GM19463 (cell line): ENCODE measurements around the gene TJP2.
"Not testable (repeated sequence)": the region's sequence is repeated elsewhere in the genome, so short reads cannot be mapped to it uniquely, and the experiment has no call there.

Experiments used
- ATAC-seq: cut with Tn5 transposase; IDR thresholded peaks from one replicate; pipeline ENCODE4 v1.9.1; 2021; ENCODE audit warnings: mild to moderate bottlenecking, moderate library complexity; ENCODE audit not compliant: unreplicated experiment

Gene TJP2

GRCh38 chr9:69279084-69279731 lies 105.1 kb downstream of the TJP2 start:
- ATAC-seq: peak; percentile 79

GRCh38 chr9:69279733-69280132 lies 105.7 kb downstream of the TJP2 start:
- ATAC-seq: no peak

GRCh38 chr9:69283003-69283402 lies 108.9 kb downstream of the TJP2 start:
- ATAC-seq: no peak

GRCh38 chr9:69292078-69292477 lies 118.0 kb downstream of the TJP2 start:
- no peak for ATAC-seq

- ATAC-seq: no peak
Measured at GRCh38 chr9:69293156-69293555, 119.1 kb downstream of the TJP2 start.

GRCh38 chr9:69295872-69296552 lies 121.9 kb downstream of the TJP2 start:
- ATAC-seq: no peak

- no peak for ATAC-seq
Measured at GRCh38 chr9:69297300-69297980, 123.4 kb downstream of the TJP2 start.

GRCh38 chr9:69299315-69299714 lies 125.2 kb downstream of the TJP2 start:
- no peak for ATAC-seq

- no peak for ATAC-seq
Measured at GRCh38 chr9:69299826-69300225, 125.7 kb downstream of the TJP2 start.

- no peak for ATAC-seq
Measured at GRCh38 chr9:69303331-69303730, 129.3 kb downstream of the TJP2 start.

- ATAC-seq: not testable (repeated sequence)
Measured at GRCh38 chr9:69306895-69307445, 132.9 kb downstream of the TJP2 start.

GRCh38 chr9:69307446-69308205 lies 133.5 kb downstream of the TJP2 start:
- no peak for ATAC-seq

GRCh38 chr9:69308206-69308931 lies 134.3 kb downstream of the TJP2 start:
- no peak for ATAC-seq

- no peak for ATAC-seq
Measured at GRCh38 chr9:69313175-69313574, 139.1 kb downstream of the TJP2 start.

- ATAC-seq: no peak
Measured at GRCh38 chr9:69314547-69314946, 140.5 kb downstream of the TJP2 start.

- ATAC-seq: no peak
Measured at GRCh38 chr9:69317081-69317480, 143.0 kb downstream of the TJP2 start.

GRCh38 chr9:69317894-69318293 lies 143.8 kb downstream of the TJP2 start:
- peak; percentile 96 for ATAC-seq

- ATAC-seq: no peak
Measured at GRCh38 chr9:69319324-69320025, 145.4 kb downstream of the TJP2 start.

- no peak for ATAC-seq
Measured at GRCh38 chr9:69322256-69322655, 148.2 kb downstream of the TJP2 start.

- ATAC-seq: no peak
Measured at GRCh38 chr9:69323861-69324260, 149.8 kb downstream of the TJP2 start.
